HTR-8/SVneo (cell line): ENCODE data around the gene WNK2.

Source experiments
- DNase-seq: peaks from one replicate; pipeline ENCODE4 v3.0.0; 2011; ENCODE audit warnings: low spot score, mixed read lengths; ENCODE audit not compliant: insufficient read length
- FAIRE-seq: peaks from 2 replicates; lab custom pipeline; 2011; peaks lifted over from hg19 to GRCh38; lab: Jason Lieb, UNC

Gene WNK2

GRCh38 chr9:93230601-93231000 lies 46.7 kb downstream of the WNK2 start:
- FAIRE-seq (no peak), DNase-seq (no peak)

DNA sequence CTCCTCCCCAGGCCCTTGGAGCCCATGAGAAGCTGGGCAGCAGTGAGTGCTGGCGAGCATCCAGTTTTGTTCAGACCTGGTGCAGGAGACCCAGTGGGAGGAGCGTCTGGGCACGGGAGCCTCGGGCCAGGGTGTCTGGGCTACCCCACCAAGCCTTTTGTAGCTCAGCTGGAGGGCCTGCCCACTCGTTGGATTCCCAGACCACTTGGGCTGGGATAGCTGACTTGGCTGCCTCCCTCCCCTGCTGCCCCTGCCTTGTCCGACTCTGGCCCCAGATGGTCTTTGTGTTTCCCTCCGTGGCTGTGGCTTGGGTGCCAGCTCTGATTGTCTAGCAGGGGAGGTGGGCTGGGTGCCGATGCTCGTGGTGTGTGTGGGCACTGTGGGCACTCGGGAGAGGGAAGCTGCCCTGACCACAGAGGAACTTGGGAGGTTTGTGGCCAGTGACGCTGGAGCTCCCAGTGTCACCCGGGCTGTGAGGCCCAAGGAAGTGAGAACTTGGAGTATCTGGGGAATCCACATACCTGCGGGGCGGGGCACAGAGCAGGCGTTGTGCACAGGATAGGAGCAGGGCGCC lies 47.3 kb downstream of the WNK2 start:
- DNase-seq = no peak
- no peak for FAIRE-seq

- no peak for FAIRE-seq
- DNase-seq = no peak
These were observed 47.8 kb downstream of the WNK2 start for GRCh38 chr9:93231716-93232115.

DNA sequence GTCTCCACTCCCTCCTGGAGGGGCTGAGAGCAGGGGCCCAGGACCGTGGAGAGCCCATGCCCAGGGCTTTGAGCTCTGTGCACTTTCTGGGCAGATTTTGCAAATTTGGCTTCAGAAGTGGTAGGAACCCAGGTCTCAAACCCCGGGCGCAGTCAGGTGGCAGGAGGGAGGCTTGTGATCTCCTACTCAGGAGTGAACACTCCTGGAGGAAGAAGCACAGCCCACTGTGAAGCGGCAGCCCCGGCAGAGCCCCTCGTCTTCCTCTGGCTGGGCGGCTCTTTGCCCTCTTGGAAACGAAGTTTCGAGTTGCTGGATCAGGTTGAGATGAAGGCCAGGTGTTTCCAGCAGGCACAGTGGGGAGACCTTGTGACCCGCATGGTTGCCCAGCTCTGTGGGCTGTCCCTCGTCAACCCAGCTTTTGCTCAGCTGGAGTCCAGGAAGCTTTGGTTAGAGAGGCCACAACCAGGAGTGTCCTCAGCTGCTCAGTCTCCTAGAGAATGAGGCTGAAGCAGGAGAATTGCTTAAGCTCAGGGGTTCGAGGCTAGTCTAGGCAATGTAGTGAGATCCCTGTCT lies 48.5 kb downstream of the WNK2 start:
- no peak for FAIRE-seq
- no peak for DNase-seq

- FAIRE-seq = no peak
These were observed 49.1 kb downstream of the WNK2 start for GRCh38 chr9:93233033-93233432.

GRCh38 chr9:93234600-93234999 lies 50.7 kb downstream of the WNK2 start:
- FAIRE-seq (no peak), DNase-seq (no peak)

More at GRCh38 chr9:93233033-93233432, 49.1 kb downstream of the WNK2 start:
- no peak for DNase-seq

DNA sequence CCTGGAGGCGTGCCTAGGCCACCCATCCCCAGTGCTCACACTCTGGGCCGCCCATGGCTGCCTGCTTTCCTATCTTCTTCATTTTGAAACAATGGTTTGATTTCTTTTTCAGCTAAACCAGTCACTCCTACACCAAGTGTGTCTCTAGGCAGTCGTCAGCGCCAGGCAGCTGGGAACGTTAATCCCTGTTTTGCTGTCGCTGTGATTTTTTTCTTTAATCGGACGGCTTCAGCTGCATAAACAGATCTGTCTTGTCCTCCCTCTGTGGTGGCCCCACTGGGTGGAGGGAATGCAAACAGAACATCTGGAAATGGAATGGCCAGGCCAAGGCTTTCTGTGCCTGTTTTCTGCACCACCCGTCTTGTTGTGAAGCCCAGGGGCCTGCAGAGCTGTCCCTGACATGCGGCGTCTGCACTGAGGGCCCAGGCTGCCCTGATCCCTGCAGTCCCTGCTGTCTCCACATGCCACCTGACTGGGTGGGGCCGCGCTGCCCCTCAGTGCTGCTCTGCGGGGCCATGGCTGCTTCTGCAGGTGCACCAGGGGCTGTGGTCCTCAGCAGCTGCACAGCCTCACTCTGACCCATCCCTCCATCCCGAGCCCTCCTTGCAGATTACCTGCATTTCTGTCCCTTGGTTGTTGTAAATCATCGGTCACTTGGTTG lies 51.5 kb downstream of the WNK2 start:
- DNase-seq (no peak), FAIRE-seq (no peak)

GRCh38 chr9:93236541-93237206 lies 52.7 kb downstream of the WNK2 start:
- DNase-seq (no peak), FAIRE-seq (no peak)

DNA sequence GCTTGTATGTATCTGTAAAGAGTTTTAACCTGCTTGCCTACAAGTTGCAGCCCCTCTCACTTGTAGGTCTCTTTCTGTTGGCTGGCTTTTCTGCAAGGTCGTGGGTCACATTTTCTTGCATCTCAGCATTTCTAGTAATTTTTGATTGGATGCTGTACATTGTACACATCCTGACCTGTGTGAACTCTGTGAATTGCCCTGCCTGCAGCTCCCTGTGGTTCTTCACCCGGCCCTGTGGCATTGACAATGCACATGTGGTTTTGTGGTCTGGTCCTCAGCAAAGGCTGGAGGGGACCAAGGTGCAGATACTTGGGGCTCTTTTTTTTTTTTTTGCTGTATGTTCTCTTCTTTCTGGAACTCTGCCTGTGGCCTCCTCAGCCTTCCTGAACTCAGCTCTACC lies 53.6 kb downstream of the WNK2 start:
- no peak for FAIRE-seq

DNA sequence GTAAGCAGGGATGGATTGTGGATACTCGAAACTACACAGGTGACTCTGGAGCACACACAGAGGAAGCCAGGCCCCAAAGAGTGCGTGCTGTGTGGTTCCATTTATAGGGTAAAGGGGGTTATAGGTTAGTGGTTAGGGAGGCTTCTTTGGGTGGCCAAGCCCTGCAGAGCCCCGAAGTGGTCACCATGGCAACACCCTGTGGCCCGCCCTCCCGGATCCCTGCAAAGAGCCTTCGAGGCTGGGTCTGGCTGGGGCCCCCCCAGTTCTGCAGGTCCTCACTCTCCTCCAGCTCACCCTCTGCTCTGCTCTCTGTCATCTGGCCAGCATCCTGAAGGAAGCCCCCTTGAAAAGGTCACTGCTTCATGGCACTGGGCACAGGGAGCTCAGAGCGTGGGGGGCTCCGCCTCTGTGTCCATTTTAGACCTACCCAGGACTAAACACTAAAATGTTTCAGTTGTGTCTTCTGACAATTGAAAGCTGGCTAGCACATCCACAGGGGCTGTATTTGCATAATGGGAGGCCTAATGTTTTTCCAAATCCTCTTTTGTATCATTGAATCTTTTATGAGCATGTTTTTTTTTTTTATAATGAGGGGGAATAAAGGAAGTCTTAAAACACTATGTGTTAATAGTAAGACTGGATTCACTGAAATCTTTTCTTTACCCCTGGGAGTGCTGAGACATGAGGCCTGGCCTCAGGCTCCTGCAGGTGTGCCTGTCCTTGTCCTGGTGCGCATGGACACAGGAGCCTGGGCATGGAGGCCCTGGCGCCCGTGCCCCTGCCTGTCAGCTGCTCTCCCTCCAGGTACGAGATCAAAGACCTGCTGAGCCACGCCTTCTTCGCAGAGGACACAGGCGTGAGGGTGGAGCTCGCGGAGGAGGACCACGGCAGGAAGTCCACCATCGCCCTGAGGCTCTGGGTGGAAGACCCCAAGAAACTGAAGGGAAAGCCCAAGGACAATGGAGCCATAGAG lies 55.3 kb downstream of the WNK2 start:
- DNase-seq = no peak
- FAIRE-seq = no peak

More for the DNA sequence above, 53.6 kb downstream of the WNK2 start:
- no peak for DNase-seq

GRCh38 chr9:93240891-93241334 lies 57.0 kb downstream of the WNK2 start:
- FAIRE-seq = no peak

GRCh38 chr9:93243112-93243511 lies 59.2 kb downstream of the WNK2 start:
- no peak for FAIRE-seq
- no peak for DNase-seq

More at GRCh38 chr9:93240891-93241334, 57.0 kb downstream of the WNK2 start:
- no peak for DNase-seq

GRCh38 chr9:93244101-93244500 lies 60.2 kb downstream of the WNK2 start:
- DNase-seq (no peak), FAIRE-seq (no peak)

DNA sequence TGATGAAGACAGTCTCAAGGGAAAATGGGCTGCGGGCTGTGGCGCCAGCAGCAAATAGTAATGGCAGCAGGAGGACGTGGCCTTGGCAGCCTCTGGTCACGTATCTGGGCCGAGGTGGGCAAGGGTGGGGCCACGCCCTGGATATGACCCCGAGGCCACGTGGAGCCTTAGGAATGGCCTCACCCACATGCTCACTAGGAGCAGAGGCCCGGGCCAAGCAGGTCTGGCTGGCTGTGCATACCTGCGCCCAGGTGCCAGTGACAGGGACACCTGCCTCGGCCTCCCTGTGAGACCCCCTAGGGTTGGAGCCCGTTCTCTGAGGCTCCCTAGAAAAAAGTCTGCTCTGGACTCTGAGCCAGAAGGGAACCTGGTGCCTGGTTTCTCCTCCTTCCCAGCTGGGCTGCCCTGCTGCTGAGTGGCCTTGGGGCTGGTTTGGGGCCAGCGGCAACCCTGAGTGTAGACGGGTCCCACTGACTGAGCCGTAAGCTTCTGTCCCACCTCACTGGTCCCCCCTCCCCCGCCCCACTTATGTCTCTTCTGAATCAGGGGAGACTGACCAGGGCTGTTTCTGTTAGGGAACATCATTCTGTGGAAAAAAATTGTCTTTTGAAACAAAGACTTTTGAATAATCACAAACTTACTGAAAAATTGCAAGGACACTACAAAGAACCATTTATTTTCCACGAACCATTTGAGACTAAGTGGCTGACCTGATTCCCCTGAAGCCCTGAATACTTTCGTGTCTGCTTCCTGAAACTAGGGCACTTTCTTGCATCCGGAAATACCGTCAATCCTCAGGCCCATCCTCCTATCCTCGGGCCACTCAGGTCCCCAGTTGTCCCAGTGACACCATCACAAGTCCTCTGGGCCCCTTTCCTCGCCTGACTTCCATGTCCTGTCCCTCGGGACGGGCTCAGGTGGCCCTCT lies 60.8 kb downstream of the WNK2 start:
- FAIRE-seq = no peak

GRCh38 chr9:93245437-93245970 lies 61.6 kb downstream of the WNK2 start:
- no peak for DNase-seq
- FAIRE-seq = no peak

More for the DNA sequence above, 60.8 kb downstream of the WNK2 start:
- DNase-seq = no peak

DNA sequence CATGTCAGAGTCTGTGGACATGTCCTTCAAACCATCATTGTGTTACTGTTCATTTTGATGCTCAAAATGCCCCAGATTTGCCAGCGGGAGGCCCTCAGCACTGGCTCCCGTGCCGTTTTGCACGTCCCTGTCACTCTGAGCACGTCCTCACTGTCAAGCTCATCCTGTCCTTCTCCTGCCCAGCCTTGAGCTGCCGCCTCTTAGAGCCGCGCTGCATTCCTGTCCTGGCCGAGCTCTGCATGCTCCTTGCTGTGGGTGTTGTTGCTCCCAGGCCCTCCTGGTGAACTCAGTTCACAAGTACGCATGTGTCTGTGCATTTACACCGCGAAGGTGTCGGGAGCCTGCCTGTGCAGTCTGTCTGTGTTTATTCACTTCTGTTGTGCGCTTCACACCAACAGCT lies 62.2 kb downstream of the WNK2 start:
- FAIRE-seq = no peak
- no peak for DNase-seq

- DNase-seq (no peak), FAIRE-seq (no peak)
These were observed 62.6 kb downstream of the WNK2 start for GRCh38 chr9:93246526-93246925.

DNA sequence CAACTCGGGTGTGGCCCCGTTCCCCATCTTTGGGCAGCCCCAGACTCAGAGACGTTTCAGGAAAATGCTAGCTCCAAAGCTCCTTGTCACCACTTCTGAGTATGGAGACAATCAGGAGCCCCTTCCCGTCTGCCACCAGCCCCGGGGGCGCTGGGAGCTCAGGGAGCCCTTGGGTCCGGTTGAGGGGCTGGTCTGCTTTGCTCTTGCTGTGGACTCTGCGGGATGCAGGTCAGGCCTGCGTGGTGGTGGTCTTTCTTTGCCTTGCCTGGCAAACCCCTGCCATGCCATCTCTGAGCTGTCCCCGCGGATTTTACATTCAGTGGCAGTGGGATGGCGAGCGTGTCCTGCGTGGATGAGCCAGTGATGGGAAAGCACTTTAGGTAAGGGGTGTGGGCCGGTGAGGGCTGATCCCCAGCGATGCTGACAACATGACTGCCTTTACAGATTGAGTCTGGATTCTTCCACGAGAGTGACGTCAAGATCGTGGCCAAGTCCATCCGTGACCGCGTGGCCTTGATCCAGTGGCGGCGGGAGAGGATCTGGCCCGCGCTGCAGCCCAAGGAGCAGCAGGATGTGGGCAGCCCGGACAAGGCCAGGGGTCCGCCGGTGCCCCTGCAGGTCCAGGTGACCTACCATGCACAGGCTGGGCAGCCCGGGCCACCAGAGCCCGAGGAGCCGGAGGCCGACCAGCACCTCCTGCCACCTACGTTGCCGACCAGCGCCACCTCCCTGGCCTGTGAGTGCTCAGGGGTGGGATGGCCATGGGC lies 63.3 kb downstream of the WNK2 start:
- FAIRE-seq (no peak), DNase-seq (no peak)
